H9 (cell line): Measurements from ENCODE around the gene ITPKA. TPM values are rescaled to one million over a fixed set of nuclear protein-coding genes. Genes with fewer than 3 reads are reported as not detected.

Source experiments
- DNase-seq: peaks from one replicate; pipeline ENCODE4 v3.0.0-alpha.2; 2017
- H2AFZ ChIP-seq: one replicate; pipeline ENCODE4 v1.6.1; 2013; ENCODE audit warnings: mild to moderate bottlenecking, low read length, control low read depth, moderate library complexity
- H2AK5ac ChIP-seq: 2 replicates; pipeline ENCODE4 v1.6.1; 2013; ENCODE audit warnings: low read length, control low read depth, mixed read lengths; ENCODE audit not compliant: insufficient read length
- H2BK120ac ChIP-seq: one replicate; pipeline ENCODE4 v1.6.1; 2013; ENCODE audit warnings: low read depth, mild to moderate bottlenecking, low read length, control low read depth, inconsistent platforms; ENCODE audit not compliant: poor library complexity, severe bottlenecking
- H2BK12ac ChIP-seq: 2 replicates; pipeline ENCODE4 v1.6.1; 2013; ENCODE audit warnings: low read length, control low read depth, mixed read lengths, low read depth; ENCODE audit not compliant: insufficient read length
- H2BK15ac ChIP-seq: 2 replicates; pipeline ENCODE4 v1.6.1; 2013; ENCODE audit warnings: low read depth, low read length, control low read depth
- H2BK20ac ChIP-seq: one replicate; pipeline ENCODE4 v1.6.1; 2013; ENCODE audit warnings: low read depth, mild to moderate bottlenecking, low read length, control low read depth, inconsistent platforms; ENCODE audit not compliant: poor library complexity, severe bottlenecking
- H2BK5ac ChIP-seq: 2 replicates; pipeline ENCODE4 v1.6.1; 2013; ENCODE audit warnings: low read length, control low read depth, mixed read lengths; ENCODE audit not compliant: insufficient read length
- H3K14ac ChIP-seq: 2 replicates; pipeline ENCODE4 v1.6.1; 2013; ENCODE audit warnings: low read length, control low read depth; ENCODE audit not compliant: insufficient read depth
- H3K18ac ChIP-seq: 2 replicates; pipeline ENCODE4 v1.6.1; 2013; ENCODE audit warnings: low read depth, mild to moderate bottlenecking, mixed read lengths, low read length, control low read depth; ENCODE audit not compliant: insufficient read length
- H3K23ac ChIP-seq: 2 replicates; pipeline ENCODE4 v1.6.1; 2013; ENCODE audit warnings: low read length, control low read depth, mixed read lengths, low read depth; ENCODE audit not compliant: insufficient read length
- H3K23me2 ChIP-seq: 2 replicates; pipeline ENCODE4 v1.6.1; 2013; ENCODE audit warnings: low read depth, mild to moderate bottlenecking, mixed read lengths, low read length, control low read depth; ENCODE audit not compliant: insufficient read length, poor library complexity, severe bottlenecking
- H3K27ac ChIP-seq: 2 replicates; pipeline ENCODE4 v1.5.1; 2013; ENCODE audit warnings: low read length, control low read depth, mixed read lengths, low read depth; ENCODE audit not compliant: insufficient read length
- H3K27me3 ChIP-seq: 2 replicates; pipeline ENCODE4 v1.6.1; 2013; ENCODE audit warnings: low read length, control low read depth, inconsistent platforms; ENCODE audit not compliant: insufficient read depth
- H3K4ac ChIP-seq: 2 replicates; pipeline ENCODE4 v1.6.1; 2013; ENCODE audit warnings: low read depth, mild to moderate bottlenecking, control low read depth, inconsistent platforms, low read length, moderate library complexity
- H3K4me1 ChIP-seq: 2 replicates; pipeline ENCODE4 v1.6.1; 2013; ENCODE audit warnings: low read length, control low read depth, inconsistent platforms; ENCODE audit not compliant: insufficient read depth
- H3K4me2 ChIP-seq: 2 replicates; pipeline ENCODE4 v1.6.1; 2013; ENCODE audit warnings: low read length, control low read depth, mixed read lengths; ENCODE audit not compliant: insufficient read length, insufficient read depth
- H3K56ac ChIP-seq: 2 replicates; pipeline ENCODE4 v1.6.1; 2013; ENCODE audit warnings: low read depth, mild to moderate bottlenecking, mixed read lengths, low read length, control low read depth; ENCODE audit not compliant: insufficient read length
- H3K79me1 ChIP-seq: 2 replicates; pipeline ENCODE4 v1.6.1; 2013; ENCODE audit warnings: low read depth, mild to moderate bottlenecking, moderate library complexity, low read length, control low read depth, inconsistent platforms; ENCODE audit not compliant: insufficient read depth, poor library complexity, severe bottlenecking
- H3K79me2 ChIP-seq: 2 replicates; pipeline ENCODE4 v1.6.1; 2013; ENCODE audit warnings: low read length, control low read depth, inconsistent platforms; ENCODE audit not compliant: insufficient read depth
- H3K9ac ChIP-seq: 2 replicates; pipeline ENCODE4 v1.6.1; 2013; ENCODE audit warnings: low read length, control low read depth, mixed read lengths; ENCODE audit not compliant: insufficient read length; ENCODE audit errors: extremely low read depth
- H3K9me3 ChIP-seq: one replicate; pipeline ENCODE4 v1.6.1; 2013; ENCODE audit warnings: low read depth, low read length, inconsistent platforms; ENCODE audit not compliant: control insufficient read depth
- H3T11ph ChIP-seq: one replicate; pipeline ENCODE4 v1.6.1; 2013; ENCODE audit warnings: mild to moderate bottlenecking, low read length, control low read depth, inconsistent platforms
- H4K20me1 ChIP-seq: one replicate; pipeline ENCODE4 v1.6.1; 2013; ENCODE audit not compliant: control insufficient read depth, insufficient read length, insufficient read depth
- H4K5ac ChIP-seq: 2 replicates; pipeline ENCODE4 v1.6.1; 2013; ENCODE audit warnings: low read depth, mild to moderate bottlenecking, mixed read lengths, low read length, control low read depth; ENCODE audit not compliant: insufficient read length
- H4K8ac ChIP-seq: replicated peaks from 2 replicates; pipeline ENCODE4 v1.6.1; 2013; ENCODE audit warnings: low read length, control low read depth, mixed read lengths, low read depth; ENCODE audit not compliant: insufficient read length
- H4K91ac ChIP-seq: 2 replicates; pipeline ENCODE4 v1.6.1; 2013; ENCODE audit warnings: low read depth, mild to moderate bottlenecking, moderate library complexity, mixed read lengths, low read length, control low read depth; ENCODE audit not compliant: insufficient read length
- H3K27ac Mint-ChIP-seq, 3 experiments: 2 replicates in 2 of 3; 3 replicates in 1 of 3; pipeline ENCODE4 v1.8.0; 2020 to 2021; ENCODE audit warnings: mixed read lengths in 3 of 3, mild to moderate bottlenecking in 1 of 3, moderate library complexity in 1 of 3
- H3K27me3 Mint-ChIP-seq: 2 replicates; pipeline ENCODE4 v1.8.0; 2021; ENCODE audit warnings: low read depth, mild to moderate bottlenecking, moderate library complexity, mixed read lengths
- H3K36me3 Mint-ChIP-seq, 3 experiments: 2 replicates in 2 of 3; 3 replicates in 1 of 3; pipeline ENCODE4 v1.8.0; 2020 to 2021; ENCODE audit warnings: low read depth in 3 of 3, mixed read lengths in 3 of 3; ENCODE audit not compliant: insufficient read depth in 1 of 3
- H3K4me1 Mint-ChIP-seq, 2 experiments: 2 replicates each; pipeline ENCODE4 v1.8.0; 2020; ENCODE audit warnings: mixed read lengths in 2 of 2
- H3K4me3 Mint-ChIP-seq, 2 experiments: 2 replicates in 1 of 2; 3 replicates in 1 of 2; pipeline ENCODE4 v1.8.0; 2020 to 2021; ENCODE audit warnings: mild to moderate bottlenecking in 2 of 2, mixed read lengths in 2 of 2, moderate library complexity in 1 of 2
- H3K9me3 Mint-ChIP-seq, 2 experiments: 2 replicates in 1 of 2; 3 replicates in 1 of 2; pipeline ENCODE4 v1.8.0; 2020; ENCODE audit warnings: mild to moderate bottlenecking in 2 of 2, mixed read lengths in 2 of 2, moderate library complexity in 1 of 2
- WGBS: extraction: QIAGEN DNeasy Blood & Tissue Kit; methylation state at CpG from one replicate; pipeline ENCODE4 v1.1.7; 2013; ENCODE audit warnings: missing lambda C conversion rate, low lambda C conversion rate, mixed read lengths; ENCODE audit not compliant: insufficient read length; ENCODE audit errors: extremely low coverage; 5-methylcytosine and 5-hydroxymethylcytosine counted together
- total RNA-seq: library from RNA; stranded (reverse); gene quantifications from 2 replicates; pipeline ENCODE4 v1.2.1, GENCODE V29; 2021
- TF ChIP-seq, protein P1 (sequence below): fragments of 200-600 bp; sonication (generic); conservative IDR thresholded peaks from 3 replicates; pipeline ENCODE4 v1.8.0; 2021; ENCODE audit warnings: antibody characterized with exemption, mild to moderate bottlenecking

Gene ITPKA
- total RNA-seq, 1 experiment from 2014 or later: 0.77 TPM

DNA sequence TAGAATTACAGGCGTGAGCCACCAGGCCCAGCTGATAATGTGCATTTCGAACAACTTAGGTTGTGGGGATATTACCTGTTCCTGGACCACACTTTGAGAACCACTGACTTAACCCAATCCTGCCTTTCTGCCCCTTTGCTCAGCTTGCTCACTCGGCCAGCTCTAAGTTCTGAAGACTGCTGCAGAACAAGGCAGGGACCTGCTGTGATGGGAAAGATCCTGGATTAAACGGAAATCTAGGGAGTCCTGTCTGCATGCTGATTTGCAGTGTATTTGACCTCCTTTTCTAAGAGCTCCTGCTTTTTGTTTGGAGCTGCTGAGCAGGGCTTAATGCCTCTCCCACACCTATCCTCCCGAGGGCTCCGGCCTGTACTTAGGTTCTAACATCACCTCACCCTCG is 17.1 kb downstream of the ITPKA start:
- Mint-ChIP-seq H3K4me3 (peak overlapping the region in 1 of 2 experiments; percentile 50; a peak in 1 of 5 replicates), H3K4me1 (peaks cover 23 to 27% of the 10 kb centered on the region in 2 experiments), H3K36me3 (peaks cover 0 to 2% (median 0%) of the 10 kb centered on the region in 3 experiments; a peak in 3 of 7 replicates), H3K27ac (no peak overlapping the region), H3K27me3 (peaks cover 94% of the 10 kb centered on the region), H3K9me3 (no peaks in the 10 kb centered on the region; a peak in 2 of 5 replicates)
- Histone ChIP-seq H3K9ac (no peak overlapping the region), H3K4me1 (no peaks in the 10 kb centered on the region), H3K27me3 (peaks cover 33% of the 10 kb centered on the region), H4K5ac (no peak overlapping the region), H3K4me2 (peak overlapping the region; percentile 87), H3K27ac (no peak overlapping the region), H3K9me3 (no peaks in the 10 kb centered on the region), H4K8ac (no peak overlapping the region), H3T11ph (no peak overlapping the region), H3K23ac (no peak overlapping the region), H3K14ac (no peak overlapping the region), H2BK12ac (no peak overlapping the region), H3K4ac (no peak overlapping the region), H2AK5ac (no peak overlapping the region), H3K18ac (no peak overlapping the region), H2BK5ac (no peak overlapping the region), H3K79me2 (no peaks in the 10 kb centered on the region), H2BK20ac (no peak overlapping the region), H3K23me2 (peaks cover 11% of the 10 kb centered on the region), H3K56ac (no peak overlapping the region), H4K20me1 (no peaks in the 10 kb centered on the region), H3K79me1 (no peaks in the 10 kb centered on the region), H2BK15ac (no peak overlapping the region), H4K91ac (no peak overlapping the region), H2AFZ (no peak overlapping the region), H2BK120ac (no peak overlapping the region)
- no peak for DNase-seq
- TF ChIP-seq, protein P1, sequence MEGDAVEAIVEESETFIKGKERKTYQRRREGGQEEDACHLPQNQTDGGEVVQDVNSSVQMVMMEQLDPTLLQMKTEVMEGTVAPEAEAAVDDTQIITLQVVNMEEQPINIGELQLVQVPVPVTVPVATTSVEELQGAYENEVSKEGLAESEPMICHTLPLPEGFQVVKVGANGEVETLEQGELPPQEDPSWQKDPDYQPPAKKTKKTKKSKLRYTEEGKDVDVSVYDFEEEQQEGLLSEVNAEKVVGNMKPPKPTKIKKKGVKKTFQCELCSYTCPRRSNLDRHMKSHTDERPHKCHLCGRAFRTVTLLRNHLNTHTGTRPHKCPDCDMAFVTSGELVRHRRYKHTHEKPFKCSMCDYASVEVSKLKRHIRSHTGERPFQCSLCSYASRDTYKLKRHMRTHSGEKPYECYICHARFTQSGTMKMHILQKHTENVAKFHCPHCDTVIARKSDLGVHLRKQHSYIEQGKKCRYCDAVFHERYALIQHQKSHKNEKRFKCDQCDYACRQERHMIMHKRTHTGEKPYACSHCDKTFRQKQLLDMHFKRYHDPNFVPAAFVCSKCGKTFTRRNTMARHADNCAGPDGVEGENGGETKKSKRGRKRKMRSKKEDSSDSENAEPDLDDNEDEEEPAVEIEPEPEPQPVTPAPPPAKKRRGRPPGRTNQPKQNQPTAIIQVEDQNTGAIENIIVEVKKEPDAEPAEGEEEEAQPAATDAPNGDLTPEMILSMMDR: no peak
- WGBS: no CpG with 5 or more reads among the region's 7 CpGs
